Esophagus squamous epithelium (tissue), 5 donors: ENCODE data around the gene PKM. TPM values are rescaled to one million over a fixed set of nuclear protein-coding genes. Genes with fewer than 3 reads are reported as not detected.
A peak's percentile ranks its signal among the peaks of the same experiment; 100 is the strongest.

Experiments
- DNase-seq: peaks from one replicate; lab custom pipeline; 2025; lab: John Stamatoyannopoulos, UW
- H3K27ac ChIP-seq, 4 donors: fragments of 200-600 bp; sonication (generic); one replicate each; pipeline ENCODE4 v1.5.1; 2016 to 2019; ENCODE audit warnings: mild to moderate bottlenecking in 1 of 4
- H3K27me3 ChIP-seq, 4 donors: fragments of 200-600 bp; sonication (generic); 1 replicate in 3 of 4; 2 replicates in 1 of 4; pipeline versions ENCODE4 v1.5.1 to v1.6.0; 2017 to 2021; ENCODE audit warnings: antibody characterized with exemption in 1 of 4
- H3K36me3 ChIP-seq, 3 donors: fragments of 200-600 bp; sonication (generic); one replicate each; pipeline ENCODE4 v1.5.1; 2016 to 2019
- H3K4me1 ChIP-seq, 3 donors: fragments of 200-600 bp; sonication (generic); one replicate each; pipeline ENCODE4 v1.5.1; 2017 to 2019
- H3K4me3 ChIP-seq, 4 donors: fragments of 200-600 bp; sonication (generic); 1 replicate in 3 of 4; 2 replicates in 1 of 4; pipeline ENCODE4 v1.5.1; 2016 to 2019; ENCODE audit warnings: mild to moderate bottlenecking in 2 of 4, moderate library complexity in 1 of 4
- H3K9me3 ChIP-seq, 3 donors: fragments of 200-600 bp; sonication (generic); one replicate each; pipeline ENCODE4 v1.5.1; 2016 to 2019
- POLR2A ChIP-seq, 4 donors: fragments of 450-650 bp; IDR thresholded peaks; one replicate each; pipeline ENCODE4 v1.6.1; 2017; ENCODE audit warnings: antibody characterized with exemption in 4 of 4, mild to moderate bottlenecking in 4 of 4, moderate library complexity in 3 of 4
- WGBS, 2 donors: methylation state at CpG; one replicate each; pipeline ENCODE4 v1.1.5; 2018; 5-methylcytosine and 5-hydroxymethylcytosine counted together
- intact Hi-C: fragments of 100-400 bp; cut with DNase I; formaldehyde crosslinking; loops from one replicate; pipeline ENCODE4 v1.15.0; 2022
- total RNA-seq, 4 donors: library from RNA; depleted of rRNA; stranded (reverse); fragments of >200 nt; gene quantifications; one replicate each; pipeline ENCODE4 v1.1.0, GENCODE V29; 2016
- TF ChIP-seq, protein P1 (sequence below), 6 experiments: fragments of 450-650 bp in 4 of 6; fragments of 200-600 bp in 2 of 6; sonication (generic) in 2 of 6; IDR thresholded peaks; one replicate each; pipeline ENCODE4 v1.5.1; 2016 to 2019; ENCODE audit warnings: antibody characterized with exemption in 6 of 6, mild to moderate bottlenecking in 4 of 6, moderate library complexity in 4 of 6
- donor health status: DM: yes; HTN: yes; CAD: no.

The PKM gene
- total RNA-seq, 4 donors from 2014 or later = 504 to 1,134 (median 964) TPM

DNA sequence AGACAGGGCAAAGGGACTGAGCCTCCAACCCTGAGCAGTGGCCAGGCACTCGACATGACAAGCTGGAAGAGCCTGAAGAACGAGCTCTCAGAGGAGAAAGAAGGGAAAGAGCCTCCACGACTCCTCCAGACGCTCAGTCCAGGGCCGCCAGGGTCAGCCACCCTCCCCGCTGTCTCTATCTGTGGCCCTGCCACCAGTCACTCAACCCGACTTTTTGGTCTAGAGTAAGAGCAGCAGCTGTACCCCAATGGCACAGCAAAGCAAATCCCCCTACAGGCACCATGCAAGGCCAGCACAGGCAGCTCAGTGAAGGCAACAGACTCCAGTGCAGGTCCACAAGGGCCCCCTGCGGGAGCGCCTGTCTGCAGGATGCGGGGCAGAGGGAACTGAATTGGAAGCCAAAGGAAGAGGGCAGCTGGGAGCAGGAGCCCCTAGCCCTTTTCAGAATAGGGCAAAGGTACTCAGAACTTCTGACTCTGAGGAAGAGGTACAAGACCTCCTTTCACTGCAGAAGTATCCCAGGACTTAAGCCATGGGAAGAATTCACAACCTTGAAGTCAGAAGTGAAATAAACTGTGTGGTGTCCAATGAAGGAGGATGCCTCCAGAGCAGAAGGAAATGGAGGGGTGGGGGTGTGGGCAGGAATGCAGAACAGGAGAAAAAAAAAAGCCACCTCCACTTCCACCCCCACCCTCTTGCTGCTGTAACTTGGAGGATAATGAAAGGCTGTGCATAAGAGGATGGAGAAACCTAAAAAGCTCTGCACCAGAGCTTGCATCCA, 24.9 kb downstream of the PKM start:
- Histone ChIP-seq H3K27me3 (no peaks in the 10 kb centered on the region), H3K4me3 (no peak overlapping the region), H3K4me1 (peaks cover 19 to 56% (median 21%) of the 10 kb centered on the region in 3 donors), H3K27ac (peak overlapping the region in 1 of 4 donors; percentile 13), H3K36me3 (peaks cover 78 to 100% (median 81%) of the 10 kb centered on the region in 3 donors), H3K9me3 (no peaks in the 10 kb centered on the region)
- intact Hi-C loops = no loop called here
- 68 to 77% methylated on average over 7 to 9 of the region's 10 CpGs for WGBS, 2 donors
- TF ChIP-seq, protein P1, sequence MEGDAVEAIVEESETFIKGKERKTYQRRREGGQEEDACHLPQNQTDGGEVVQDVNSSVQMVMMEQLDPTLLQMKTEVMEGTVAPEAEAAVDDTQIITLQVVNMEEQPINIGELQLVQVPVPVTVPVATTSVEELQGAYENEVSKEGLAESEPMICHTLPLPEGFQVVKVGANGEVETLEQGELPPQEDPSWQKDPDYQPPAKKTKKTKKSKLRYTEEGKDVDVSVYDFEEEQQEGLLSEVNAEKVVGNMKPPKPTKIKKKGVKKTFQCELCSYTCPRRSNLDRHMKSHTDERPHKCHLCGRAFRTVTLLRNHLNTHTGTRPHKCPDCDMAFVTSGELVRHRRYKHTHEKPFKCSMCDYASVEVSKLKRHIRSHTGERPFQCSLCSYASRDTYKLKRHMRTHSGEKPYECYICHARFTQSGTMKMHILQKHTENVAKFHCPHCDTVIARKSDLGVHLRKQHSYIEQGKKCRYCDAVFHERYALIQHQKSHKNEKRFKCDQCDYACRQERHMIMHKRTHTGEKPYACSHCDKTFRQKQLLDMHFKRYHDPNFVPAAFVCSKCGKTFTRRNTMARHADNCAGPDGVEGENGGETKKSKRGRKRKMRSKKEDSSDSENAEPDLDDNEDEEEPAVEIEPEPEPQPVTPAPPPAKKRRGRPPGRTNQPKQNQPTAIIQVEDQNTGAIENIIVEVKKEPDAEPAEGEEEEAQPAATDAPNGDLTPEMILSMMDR (IDR thresholded peaks at IDR 0.05) = no peak
- TF ChIP-seq POLR2A (IDR thresholded peaks at IDR 0.05) = no peak
- DNase-seq = no peak

DNA sequence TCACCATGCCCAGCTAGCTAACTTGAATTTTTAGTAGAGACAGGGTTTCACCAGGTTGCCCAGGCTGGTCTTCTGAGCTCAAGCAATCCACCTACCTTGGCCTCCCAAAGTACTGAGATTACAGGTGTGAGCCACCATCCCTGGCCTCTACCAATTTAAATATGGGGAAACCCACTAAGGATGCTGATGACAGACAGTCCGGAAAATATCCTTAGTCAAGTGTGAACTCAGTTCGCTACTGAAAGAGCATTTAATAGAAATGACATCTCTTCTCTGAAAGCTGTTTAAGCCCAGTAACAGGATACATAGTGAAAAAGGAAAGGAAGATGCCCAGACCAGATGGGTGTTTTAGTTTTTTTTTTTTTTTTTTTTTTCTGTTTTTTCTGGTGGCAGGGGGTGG, 25.7 kb downstream of the PKM start:
- 77 to 96% methylated on average over 2 of the region's 2 CpGs for WGBS, 2 donors
- no peak overlapping the region for H3K4me3 ChIP-seq
- no peaks in the 10 kb centered on the region for H3K9me3 ChIP-seq
- H3K27me3 ChIP-seq = no peaks in the 10 kb centered on the region
- TF ChIP-seq, protein P1 (IDR thresholded peaks at IDR 0.05) = no peak
- TF ChIP-seq POLR2A (IDR thresholded peaks at IDR 0.05) = no peak
- DNase-seq = no peak
- H3K27ac ChIP-seq = peak overlapping the region in 2 of 4 donors; percentile 4 to 13
- peaks cover 19 to 61% (median 21%) of the 10 kb centered on the region in 3 donors for H3K4me1 ChIP-seq
- peaks cover 74 to 100% (median 81%) of the 10 kb centered on the region in 3 donors for H3K36me3 ChIP-seq
- intact Hi-C loops = no loop called here

DNA sequence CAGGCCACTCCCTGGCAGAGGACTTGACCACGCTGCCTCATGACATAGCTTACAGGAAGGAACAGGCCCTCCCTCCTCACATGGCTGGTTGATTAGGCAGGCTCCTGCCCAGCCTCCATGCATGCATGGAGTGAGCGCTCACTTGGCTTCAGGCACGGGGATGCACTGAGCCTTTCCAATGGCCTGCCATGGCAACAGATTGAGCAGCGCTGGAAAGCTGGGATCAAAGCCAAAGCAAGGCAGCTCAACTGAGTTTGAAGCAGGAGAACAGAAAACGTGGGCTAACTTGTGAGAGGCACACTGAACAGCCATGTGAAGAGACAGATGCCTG, 27.5 kb downstream of the PKM start:
- Histone ChIP-seq H3K27ac (peak overlapping the region; percentile 67 to 79 (median 76)), H3K4me1 (peaks cover 19 to 77% (median 26%) of the 10 kb centered on the region in 3 donors), H3K4me3 (no peak overlapping the region), H3K9me3 (no peaks in the 10 kb centered on the region), H3K27me3 (no peaks in the 10 kb centered on the region), H3K36me3 (peaks cover 70 to 100% (median 81%) of the 10 kb centered on the region in 3 donors)
- intact Hi-C loops = no loop called here
- DNase-seq = no peak
- WGBS, 2 donors = 26 to 35% methylated on average over 4 to 5 of the region's 5 CpGs
- peak in 1 of 4 donors; percentile 21 for TF ChIP-seq POLR2A (IDR thresholded peaks at IDR 0.05)
- TF ChIP-seq, protein P1 (IDR thresholded peaks at IDR 0.05) = no peak

DNA sequence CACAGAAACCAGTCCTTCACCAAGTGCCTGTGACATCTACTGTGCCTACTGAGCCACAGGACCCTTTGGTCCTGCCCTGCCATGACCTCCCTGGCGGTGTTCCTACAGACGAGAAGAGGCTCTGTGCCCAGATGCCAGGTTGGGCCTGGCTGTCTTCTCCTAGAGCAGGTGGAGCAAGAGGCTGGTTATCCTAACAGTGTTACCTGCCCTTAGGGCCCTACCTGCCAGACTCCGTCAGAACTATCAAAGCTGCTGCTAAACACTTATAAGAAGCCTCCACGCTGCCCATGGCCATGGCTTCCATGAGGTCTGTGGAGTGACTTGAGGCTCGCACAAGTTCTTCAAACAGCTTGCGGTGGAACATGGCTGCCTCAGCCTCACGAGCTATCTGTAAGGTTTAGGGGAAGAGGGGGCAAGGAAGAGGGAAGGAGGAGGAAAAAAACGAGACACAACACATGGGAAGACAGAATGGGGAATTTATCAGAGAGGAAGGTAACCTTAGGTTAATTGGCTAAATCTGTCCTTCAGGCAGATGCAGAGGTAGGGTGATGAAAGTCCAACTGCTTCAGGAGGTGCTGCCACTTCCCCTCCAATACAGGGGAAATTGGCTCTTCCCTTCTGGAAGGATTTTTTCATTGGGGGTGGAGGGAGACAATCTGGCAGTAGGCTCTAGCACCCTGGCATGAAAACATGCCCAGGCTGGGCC, 28.0 kb downstream of the PKM start:
- Histone ChIP-seq H3K4me3 (no peak overlapping the region), H3K9me3 (no peaks in the 10 kb centered on the region), H3K27me3 (no peaks in the 10 kb centered on the region), H3K4me1 (peaks cover 19 to 82% (median 27%) of the 10 kb centered on the region in 3 donors), H3K36me3 (peaks cover 66 to 97% (median 77%) of the 10 kb centered on the region in 3 donors), H3K27ac (peak overlapping the region; percentile 67 to 79 (median 76))
- DNase-seq = no peak
- intact Hi-C loops = no loop called here
- 14 to 52% methylated on average over 3 to 6 of the region's 8 CpGs for WGBS, 2 donors
- TF ChIP-seq, protein P1 (IDR thresholded peaks at IDR 0.05) = no peak
- no peak for TF ChIP-seq POLR2A (IDR thresholded peaks at IDR 0.05)

DNA sequence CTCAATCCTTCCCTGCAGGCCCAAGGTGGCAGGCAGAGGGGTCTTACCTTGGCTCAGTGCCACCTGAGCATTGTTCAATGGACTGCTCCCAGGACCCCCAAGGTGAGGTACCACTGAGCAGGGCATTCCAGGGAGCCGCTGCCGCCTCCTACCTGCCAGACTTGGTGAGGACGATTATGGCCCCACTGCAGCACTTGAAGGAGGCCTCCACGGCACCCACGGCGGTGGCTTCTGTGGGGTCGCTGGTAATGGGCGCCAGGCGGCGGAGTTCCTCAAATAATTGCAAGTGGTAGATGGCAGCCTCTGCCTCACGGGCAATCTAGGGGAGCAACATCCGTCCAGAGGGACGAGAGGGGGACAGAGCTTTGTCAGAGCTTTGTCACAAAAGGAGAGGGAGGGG, 28.7 kb downstream of the PKM start:
- no peak for DNase-seq
- intact Hi-C loops = no loop called here
- TF ChIP-seq, protein P1 (IDR thresholded peaks at IDR 0.05) = no peak
- TF ChIP-seq POLR2A (IDR thresholded peaks at IDR 0.05) = no peak
- Histone ChIP-seq H3K4me1 (peaks cover 19 to 88% (median 29%) of the 10 kb centered on the region in 3 donors), H3K27me3 (peaks cover 0 to 2% (median 0%) of the 10 kb centered on the region in 4 donors), H3K9me3 (no peaks in the 10 kb centered on the region), H3K27ac (peak overlapping the region; percentile 67 to 79 (median 76)), H3K4me3 (no peak overlapping the region), H3K36me3 (peaks cover 59 to 90% (median 70%) of the 10 kb centered on the region in 3 donors)
- 58 to 94% methylated on average over 2 to 3 of the region's 13 CpGs for WGBS, 2 donors
